Superior temporal gyrus (tissue), 1 donor: ENCODE results near the gene NLRP7.
"Not testable (repeated sequence)": the region's sequence is repeated elsewhere in the genome, so short reads cannot be mapped to it uniquely, and the experiment has no call there.

Experiments used
- DNase-seq: peaks from one replicate; pipeline ENCODE4 v3.0.0-alpha.2; 2016; ENCODE audit errors: extremely low spot score

NLRP7 gene

DNA sequence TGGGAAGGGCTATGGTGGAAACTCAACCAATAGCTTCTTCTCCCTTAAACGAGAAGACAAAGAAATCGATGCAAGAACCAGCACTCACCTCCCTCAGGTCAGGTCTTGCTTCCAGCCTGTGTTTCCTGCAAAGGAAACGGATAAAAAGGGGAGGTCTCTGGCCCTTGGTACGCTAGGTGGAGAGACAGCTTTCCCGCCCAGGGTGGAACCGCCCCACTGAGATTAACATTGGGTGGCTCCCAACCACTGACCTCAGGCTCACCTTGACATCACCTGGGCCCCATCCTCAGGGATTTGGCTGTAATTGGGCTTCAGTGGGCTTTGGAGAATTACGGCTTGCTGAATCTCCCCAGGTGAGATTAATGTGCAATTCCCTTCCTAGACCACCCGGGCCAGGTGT is at the start of gene NLRP7:
Gene NLRP7 (minus strand): TSS at position 150 of the 400 bp plus-strand sequence.
- DNase-seq = no peak

DNA sequence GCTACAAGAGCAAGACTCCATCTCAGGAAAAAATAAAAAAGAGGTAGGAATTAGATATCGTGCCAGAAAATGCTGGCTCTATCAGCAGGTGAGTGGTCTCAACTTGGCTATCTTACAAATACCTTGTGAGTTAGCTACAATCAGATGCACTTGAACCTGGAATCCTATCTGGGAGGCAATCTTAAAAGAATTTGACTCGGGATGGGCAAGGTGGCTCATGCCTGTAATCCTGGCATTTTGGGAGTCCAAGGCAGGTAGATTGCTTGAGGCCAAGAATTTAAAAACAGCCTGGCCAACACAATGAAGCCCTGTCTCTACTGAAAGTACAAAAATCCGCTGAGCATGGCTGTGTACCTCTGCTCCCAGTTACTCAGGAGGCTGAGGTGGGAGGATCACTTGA is 48.2 kb upstream of the NLRP7 start:
- no peak for DNase-seq

DNA sequence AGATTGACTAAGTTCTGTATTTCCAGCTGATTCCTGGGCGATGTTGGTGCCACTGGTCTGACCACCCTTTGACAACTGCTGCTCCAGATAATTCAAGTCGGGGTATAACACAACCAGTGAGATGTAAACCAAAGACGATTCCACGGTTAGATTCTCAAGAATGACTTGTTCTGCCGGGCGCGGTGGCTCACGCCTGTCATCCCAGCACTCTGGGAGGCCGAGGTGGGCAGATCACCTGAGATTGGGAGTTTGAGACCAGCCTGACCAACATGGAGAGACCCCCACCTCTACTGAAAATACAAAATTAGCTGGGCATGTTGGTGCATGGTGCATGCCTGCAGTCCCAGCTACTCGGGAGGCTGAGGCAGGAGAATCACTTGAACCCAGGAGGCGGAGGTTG is 42.2 kb upstream of the NLRP7 start:
- not testable (repeated sequence) for DNase-seq

DNA sequence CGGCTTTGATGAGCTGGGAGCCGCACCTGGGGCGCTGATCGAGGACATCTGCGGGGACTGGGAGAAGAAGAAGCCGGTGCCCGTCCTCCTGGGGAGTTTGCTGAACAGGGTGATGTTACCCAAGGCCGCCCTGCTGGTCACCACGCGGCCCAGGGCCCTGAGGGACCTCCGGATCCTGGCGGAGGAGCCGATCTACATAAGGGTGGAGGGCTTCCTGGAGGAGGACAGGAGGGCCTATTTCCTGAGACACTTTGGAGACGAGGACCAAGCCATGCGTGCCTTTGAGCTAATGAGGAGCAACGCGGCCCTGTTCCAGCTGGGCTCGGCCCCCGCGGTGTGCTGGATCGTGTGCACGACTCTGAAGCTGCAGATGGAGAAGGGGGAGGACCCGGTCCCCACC is 35.2 kb upstream of the NLRP7 start:
- DNase-seq = not testable (repeated sequence)

DNA sequence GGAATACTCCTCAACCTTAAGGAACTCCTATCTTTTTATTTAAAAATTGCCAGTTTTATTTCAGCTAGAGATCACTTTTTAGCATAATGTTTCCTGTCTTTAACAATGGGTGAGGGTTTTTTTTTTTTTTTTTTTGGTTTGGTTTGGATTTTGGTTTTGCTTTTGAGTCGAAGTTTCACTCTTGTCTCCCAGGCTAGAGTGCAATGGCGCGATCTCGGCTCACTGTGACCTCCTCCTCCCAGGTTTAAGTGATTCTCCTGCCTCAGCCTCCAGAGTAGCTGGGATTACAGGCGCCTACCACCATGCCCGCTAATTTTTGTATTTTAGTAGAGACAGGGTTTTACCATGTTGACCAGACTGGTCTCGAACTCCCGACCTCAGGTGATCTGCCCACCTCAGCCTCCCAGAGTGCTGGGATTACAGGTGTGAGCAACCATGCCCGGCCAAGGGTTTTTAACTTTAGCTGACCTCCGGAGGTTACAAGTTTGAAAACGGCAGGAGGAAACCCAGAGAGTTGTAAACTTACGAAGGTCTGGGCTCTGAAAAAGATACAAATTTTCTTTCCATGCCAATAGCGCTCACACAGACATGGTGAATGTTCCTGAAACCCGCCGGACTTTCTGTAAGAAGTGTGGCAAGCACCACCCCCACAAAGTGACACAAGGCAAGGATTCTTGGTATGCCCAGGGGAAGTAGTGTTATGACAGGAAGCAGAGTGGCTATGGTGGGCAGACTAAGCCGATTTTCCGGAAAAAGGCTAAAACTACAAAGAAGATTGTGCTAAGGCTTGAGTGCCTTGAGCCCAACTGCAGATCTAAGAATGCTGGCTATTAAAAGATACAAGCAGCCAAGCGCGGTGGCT is 26.1 kb upstream of the NLRP7 start:
- DNase-seq = not testable (repeated sequence)

DNA sequence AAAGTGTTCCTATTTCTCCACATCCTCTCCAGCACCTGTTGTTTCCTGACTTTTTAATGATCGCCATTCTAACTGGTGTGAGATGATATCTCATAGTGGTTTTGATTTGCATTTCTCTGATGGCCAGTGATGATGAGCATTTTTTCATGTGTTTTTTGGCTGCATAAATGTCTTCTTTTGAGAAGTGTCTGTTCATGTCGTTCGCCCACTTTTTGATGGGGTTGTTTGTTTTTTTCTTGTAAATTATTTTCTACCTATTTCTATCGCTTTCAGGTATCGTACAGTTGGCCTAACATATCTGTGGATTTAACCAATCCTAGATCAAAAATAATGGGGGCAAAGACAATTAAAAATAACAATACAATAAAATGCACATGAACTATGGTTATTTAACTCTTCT is 24.1 kb upstream of the NLRP7 start:
- DNase-seq = not testable (repeated sequence)

DNA sequence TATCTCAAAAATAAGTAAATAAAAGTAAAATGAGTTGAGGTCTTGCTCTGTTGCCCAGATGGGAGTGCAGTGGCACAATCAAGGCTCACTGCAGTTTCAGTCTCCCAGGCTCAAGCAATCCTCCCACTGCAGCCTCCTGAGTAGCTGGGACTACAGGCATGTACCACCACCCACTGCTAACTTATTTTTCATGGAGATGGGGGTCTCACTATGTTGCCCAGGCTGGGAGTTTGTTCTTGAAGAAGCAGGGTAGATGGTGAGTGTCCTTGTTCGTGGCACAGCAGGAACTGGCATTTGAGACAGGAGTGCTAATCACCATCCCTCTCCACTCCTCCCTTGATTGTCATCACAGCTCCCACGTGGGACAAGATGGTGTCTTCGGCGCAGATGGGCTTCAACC is 22.3 kb upstream of the NLRP7 start:
- DNase-seq = no peak

DNA sequence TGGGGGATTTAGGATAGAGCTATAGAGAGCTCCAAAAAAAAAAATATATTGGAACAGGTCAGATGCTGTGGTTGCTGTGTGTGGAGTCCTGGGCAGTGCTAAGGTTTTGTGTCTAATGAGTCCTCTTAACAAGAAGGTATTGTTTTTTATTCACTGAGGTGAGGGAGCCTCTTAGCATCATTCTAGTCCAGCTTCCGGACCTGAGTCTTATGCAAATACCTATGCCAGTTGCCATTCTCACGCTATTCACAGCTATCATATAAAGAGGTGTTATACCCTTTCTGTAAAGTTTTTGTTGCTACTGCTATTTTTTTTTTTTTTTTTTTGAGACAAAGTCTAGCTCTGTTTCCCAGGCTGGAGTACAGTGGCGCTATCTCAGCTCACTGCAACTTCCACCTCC is 20.3 kb upstream of the NLRP7 start:
- DNase-seq = no peak

DNA sequence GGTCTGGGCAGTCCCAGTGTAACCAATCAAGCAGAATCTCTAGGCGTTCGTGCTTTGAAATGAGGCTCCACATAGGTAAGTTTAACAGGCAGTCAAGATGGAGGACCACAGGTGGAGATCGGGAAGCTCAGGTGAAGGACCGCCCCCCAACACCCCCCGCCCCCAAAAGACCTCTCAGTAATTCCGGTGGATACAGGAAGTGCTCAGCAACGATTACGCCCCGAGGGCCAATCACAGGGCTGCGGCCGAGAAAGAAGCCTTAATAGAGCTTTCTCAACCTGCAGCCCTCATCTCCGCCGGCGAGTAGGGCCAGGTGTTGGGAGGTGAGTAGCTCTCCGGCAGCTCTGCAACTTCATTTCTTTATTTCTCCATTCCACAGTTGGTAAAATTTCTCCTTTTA is 17.7 kb upstream of the NLRP7 start:
- not testable (repeated sequence) for DNase-seq

DNA sequence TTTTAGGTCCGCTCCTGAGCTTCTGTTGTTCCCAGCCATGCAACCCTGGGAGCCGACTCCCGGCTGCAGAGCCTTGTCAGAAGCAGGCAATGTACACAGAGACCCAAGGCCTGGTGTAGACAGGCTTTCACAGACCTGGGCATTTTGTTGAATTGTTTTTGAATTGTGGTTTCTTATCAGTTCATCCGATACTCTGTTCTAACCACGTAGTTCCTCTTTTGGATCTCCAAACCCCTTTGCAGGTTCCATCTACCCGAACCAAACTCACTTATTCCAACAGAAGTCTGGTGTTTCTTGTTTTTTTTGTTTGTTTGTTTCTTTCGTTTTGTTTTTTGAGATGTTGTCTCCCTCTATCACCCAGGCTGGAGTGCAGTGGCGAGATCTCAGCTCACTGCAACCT is 12.5 kb upstream of the NLRP7 start:
- no peak for DNase-seq

DNA sequence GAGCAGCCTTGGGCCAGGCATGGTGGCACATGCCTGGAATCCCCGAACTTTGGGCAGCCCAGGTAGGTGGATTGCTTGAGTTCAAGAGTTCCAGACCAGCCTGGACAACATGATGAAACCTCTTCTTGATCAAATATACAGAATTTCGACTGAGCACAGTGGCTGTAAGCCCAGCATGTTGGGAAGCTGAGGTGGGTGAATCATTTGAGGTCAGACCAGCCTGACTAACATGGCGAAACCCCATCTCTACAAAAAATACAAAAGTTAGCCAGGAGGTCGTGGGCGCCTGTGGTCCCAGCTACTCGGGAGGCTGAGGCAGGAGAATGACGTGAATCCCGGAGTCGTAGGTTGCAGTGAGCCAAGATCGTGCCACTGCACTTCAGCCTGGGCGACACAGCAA is 8.0 kb upstream of the NLRP7 start:
- no peak for DNase-seq

DNA sequence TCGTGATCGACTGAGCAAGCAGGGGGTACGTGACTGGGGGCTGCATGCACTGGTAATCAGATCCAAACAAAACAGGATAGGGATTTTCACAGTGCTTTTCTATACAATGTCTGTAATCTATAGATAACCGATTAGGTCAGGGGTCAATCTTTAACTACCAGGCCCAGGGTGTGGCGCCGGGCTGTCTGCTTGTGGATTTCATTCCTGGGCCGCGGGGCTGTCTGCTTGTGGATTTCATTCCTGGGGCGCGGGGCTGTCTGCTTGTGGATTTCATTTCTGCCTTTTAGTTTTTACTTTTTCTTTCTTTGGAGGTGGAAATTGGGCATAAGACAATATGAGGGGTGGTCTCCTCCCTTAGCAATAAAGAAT is 6.0 kb upstream of the NLRP7 start:
- not testable (repeated sequence) for DNase-seq

DNA sequence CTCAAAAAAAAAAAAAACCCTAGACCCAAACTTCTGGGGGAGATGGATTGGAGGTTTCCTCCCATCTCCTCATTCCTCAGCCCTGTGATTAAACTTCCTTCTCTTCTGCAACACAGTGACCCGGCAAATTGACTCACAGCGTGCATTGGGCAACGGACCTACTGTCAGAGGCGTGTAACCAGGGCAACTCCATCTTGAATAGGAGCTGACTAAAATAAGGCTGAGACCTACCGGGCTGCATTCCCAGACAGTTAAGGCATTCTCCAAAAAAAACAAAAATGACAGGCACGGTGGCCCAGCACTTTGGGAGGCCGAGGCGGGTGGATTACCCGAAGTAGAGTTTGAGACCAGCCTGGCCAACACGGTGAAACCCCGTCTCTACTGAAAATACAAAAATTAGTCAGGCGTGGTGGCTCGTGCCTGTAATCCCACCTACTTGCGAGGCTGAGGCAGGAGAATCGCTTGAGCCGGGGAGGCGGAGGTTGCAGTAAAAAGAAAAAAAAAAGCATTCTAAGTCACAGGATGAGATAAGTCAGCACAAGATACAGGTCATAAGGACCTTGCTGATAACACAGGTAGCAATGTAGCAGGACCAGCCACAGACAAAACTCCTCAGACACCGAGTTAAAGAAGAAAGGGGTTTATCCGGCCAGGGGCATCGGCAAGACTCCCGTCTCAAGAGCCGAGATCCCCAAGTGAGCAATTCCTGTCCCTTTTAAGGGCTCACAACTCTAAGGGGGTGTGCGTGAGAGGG is 5.4 kb upstream of the NLRP7 start:
- DNase-seq = peak; percentile 16

DNA sequence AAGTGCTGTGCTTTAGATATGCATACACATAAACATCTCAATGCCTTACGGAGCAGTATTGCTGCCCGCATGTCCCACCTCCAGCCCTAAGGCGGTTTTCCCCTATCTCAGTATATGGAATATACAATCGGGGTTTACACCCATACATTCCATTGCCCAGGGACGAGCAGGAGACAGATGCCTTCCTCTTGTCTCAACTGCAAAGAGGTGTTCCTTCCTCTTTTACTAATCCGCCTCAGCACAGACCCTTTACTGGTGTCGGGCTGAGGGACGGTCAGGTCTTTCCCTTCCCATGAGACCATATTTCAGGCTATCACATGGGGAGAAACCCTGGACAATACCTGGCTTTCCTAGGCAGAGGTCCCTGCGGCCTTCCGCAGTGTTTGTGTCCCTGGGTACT is 3.2 kb upstream of the NLRP7 start:
- not testable (repeated sequence) for DNase-seq

DNA sequence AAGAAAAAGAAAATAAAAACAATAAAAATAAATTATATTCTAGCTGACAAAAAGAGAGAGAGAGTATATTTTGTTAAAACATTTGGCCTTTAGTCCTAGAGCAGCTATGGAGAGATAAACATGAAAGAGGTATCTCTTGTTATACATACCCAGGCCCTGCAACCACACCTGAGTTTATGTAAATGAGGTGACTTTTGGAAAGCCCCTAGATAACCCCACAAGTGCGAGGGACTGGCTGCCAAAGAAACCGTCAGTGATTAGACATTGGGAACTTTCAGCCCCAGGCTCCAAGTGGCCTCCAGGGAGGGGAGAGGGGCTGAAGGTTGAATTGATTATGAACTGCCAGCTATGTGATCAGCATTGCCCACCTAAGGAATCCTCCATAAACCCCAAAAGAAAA is 2.1 kb upstream of the NLRP7 start:
- DNase-seq = no peak

DNA sequence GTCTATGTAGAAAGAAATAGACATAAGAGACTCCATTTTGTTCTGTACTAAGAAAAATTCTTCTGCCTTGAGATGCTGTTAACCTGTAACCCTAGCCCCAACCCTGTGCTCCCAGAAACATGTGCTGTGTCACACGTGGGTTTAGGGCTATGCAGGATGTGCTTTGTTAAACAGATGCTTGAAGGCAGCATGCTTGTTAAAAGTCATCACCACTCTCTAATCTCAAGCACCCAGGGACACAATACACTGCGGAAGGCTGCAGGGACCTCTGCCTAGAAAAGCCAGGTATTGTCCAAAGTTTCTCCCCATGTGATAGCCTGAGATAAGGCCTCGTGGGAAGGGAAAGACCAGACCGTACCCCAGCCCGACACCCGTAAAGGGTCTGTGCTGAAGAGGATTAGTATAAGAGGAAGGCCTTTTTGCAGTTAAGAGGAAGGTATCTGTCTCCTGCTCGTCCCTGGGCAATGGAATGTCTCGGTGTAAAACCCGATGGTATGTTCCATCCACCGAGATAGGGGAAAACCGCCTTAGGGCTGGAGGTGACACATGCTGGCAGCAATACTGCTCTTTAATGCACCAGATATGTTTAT is 3.5 kb downstream of the NLRP7 start:
- DNase-seq = not testable (repeated sequence)

DNA sequence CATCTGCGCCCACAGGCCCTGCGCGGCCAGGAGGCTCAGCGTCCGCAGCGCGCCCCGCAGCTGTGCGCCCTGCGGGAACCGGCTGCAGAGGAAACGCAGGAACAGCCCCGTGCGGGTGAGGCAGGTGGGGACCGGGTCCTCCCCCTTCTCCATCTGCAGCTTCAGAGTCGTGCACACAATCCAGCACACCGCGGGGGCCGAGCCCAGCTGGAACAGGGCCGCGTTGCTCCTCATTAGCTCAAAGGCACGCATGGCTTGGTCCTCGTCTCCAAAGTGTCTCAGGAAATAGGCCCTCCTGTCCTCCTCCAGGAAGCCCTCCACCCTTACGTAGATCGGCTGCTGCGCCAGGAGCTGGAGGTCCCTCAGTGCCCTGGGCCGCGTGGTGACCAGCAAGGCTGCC is 7.8 kb downstream of the NLRP7 start:
- not testable (repeated sequence) for DNase-seq

DNA sequence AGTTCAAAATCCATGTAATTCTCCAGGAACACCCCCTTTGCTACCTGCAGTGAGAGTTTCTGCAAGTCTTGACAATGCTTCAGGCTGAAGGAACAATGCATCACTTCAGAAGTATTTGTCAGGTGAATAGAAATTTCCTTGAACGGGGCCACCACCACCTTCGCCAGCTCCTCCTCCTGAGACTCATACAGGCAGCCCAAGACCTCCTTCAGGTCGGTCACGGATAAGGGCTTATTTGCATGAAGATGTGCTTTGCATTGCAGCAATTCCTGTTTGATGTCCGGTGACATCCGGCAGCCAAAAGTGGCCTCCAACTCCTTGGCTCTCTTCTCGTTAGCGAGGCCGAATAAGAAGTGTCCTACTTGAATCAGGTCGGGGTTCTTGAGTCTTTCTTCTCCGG is 8.4 kb downstream of the NLRP7 start:
- DNase-seq = no peak

DNA sequence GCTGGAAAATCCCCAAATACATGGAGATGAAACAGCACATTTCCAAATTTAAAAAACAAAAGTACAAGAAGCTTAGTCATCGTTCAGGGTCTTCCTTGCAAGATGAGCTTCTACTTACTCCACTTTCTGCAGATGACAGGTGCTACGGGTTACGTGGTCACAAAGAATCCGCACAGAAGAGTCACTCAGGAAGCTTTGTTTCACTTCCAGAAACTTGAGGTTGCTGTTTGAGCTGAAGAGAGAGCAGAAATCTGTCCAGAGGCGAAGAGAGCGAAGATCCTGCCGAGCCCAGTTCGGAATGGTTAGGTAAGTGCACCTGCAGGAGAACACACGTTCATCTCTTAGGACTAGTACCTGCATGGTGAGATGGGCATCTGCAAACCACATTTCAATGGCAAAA is 9.4 kb downstream of the NLRP7 start:
- no peak for DNase-seq

DNA sequence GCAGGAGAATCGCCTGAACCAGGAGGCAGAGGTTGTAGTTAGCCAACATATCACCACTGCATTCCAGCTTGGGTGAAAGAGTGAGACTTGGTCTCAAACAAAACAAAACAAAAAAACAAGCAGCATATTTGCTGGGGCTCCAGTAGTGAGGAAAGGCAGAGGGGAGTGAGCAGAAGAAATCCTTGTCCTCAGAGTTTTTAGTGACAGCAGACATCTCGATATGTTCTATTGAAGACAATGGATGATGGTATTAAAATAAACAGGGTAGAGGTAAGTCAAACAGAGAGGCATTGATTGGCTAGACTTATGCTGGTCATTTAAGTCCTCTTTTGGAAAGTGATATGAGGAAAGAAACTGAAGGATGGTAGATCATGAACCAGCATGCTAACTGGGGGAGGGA is 19.0 kb downstream of the NLRP7 start:
- no peak for DNase-seq

DNA sequence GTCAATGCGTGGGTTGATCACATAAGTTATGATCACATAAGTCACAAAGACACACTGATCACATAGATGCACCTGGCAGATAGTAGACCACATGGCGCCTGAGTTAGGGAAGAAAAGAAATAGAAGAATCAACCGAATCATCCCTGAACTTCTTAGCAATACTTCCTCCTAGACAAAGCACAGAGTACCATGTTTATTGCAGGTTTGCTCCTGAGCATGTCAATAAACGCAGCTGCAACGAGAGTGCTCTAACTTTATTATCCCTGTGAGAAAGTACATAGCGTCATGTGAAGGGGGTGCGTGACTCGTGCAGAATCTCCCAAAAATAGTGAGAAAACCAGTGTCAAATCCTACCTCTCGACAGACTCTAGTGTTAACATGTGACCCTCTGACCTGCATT is 24.1 kb downstream of the NLRP7 start:
- DNase-seq = no peak

DNA sequence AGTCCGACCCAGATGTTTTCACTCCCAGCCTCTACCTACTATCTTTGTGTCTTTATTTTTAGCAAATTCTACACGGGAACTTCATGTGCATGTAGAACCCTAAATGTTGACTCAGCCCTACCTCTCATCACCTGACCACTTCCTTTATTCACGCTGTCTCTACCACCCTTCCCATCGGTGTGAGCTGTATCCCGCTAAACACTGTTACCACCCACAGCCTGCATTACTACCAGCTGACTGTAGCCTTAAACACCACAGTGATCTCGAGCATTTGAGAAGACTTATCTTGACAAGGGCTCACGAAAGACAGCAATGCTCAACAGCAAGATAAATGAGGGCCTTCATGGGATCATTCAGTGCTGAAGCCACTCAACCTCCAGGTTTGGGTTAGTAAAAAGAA is 26.2 kb downstream of the NLRP7 start:
- no peak for DNase-seq
